Hypothalamus (tissue), 51 donors: Measurements from ENCODE around the gene PRKCB.

ENCODE experiments used
- DNase-seq, 51 donors: peaks; one replicate each; lab custom pipeline; 2025; lab: John Stamatoyannopoulos, UW

PRKCB gene

DNA sequence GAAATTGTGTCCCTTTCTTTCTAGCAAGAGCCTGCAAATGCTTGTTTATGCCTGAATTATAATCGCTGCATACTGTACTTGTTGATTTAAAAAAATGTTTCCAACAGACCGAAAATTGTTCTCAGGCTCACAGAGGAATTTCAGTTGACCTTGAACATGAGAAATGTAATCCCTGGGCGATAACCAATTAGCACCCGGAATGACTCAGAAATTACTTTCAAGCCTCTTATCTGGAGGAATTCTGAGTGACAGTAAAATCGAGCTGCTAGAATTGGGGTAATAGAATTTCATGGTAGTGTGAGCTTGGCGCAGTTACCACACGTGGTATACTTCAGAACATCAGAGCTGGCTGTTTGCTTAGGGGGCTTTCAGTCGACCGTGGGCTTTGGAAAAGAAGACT lies 281.2 kb downstream of the PRKCB start:
- DNase-seq = no peak

DNA sequence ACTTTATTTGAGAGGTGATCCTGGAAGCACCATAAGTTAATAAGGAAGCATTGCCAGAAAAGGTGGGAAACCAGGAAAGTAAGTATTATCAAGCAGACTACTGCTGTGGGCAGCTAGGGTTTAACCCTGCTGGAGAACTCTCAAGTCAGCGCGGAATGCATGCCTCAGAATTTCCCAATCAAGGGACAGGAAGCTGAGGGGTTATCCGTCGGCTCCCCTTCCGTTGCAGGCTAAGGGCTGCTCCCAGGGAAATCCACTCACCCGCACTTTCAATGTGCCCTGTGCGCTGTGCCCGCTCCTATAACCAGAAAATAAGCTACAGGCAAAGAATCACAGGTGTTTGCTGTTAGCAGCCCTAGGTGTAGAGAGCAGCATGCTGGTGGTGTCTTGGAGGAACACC lies 281.9 kb downstream of the PRKCB start:
- no peak for DNase-seq

DNA sequence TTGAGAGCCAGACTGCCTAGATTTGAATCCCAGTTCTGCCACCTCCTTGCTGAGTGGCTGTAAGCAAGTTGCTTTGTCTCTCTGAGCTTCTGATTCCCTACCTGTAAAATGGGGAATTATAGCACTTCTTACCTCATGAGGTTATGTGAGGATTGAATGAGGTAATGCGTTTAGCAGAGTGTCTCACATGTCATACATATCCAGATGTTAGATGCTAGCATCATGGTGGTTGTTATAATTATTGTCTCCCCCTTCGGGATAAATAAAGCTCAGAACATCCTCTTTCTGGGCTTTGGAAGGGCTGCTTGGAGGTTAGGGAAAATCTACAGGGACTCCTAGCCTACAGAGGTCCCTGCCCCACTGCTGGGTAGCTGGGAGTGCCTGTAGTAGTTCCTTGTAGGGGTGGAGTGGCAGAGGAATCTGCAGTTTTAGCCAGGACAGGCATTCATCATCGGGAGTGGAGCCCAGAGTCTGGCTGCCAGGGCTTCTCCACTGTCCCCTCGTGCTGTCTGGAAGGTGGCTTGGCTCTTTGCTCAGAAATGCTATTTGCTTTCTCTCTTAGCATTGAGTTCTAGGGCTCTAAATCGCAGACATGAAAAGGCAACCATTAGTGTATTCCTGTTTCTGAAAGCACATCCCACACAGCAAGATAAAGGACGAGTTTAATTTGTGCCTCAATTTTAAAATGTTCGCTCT lies 282.5 kb downstream of the PRKCB start:
- peak in 4 of 51 donors; percentile 3 to 61 (median 19) for DNase-seq

DNA sequence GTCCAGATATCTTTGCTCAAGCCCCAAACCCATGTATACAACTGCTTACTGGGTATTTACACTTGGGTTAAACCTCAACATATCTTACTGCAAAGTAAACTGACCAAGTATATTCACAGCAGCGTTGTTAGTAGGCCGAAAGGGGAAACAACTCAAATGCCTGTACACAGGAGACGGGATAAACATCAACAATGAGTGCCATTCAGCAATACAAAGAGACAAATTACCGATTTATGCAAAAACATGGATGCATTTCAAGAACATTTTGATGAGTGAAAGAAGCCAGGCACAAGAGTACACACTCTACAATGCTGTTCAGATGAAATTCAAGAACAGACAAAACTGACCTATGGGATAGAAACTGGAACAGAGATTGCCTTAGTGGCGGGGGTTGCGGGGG lies 284.0 kb downstream of the PRKCB start:
- DNase-seq = peak in 2 of 51 donors; percentile 3 to 65

DNA sequence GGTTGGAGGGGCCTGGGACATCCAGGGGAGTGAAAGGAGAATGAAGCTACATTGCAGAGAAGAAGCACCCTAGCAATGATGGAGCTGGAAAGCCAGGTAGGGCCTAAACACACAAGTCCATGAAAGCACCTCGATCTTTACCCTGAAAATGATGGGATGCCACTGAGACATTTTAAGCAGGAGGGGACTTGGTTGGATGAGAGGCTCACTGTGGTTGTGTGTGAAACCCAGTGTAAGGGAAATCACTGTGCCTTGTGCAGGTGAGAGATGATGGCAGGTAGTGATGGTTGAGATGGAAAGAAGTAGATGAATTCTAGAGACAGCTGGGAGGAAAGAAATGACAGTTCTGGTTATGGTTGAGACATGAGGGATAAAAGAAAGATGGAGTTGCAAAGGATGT lies 287.5 kb downstream of the PRKCB start:
- DNase-seq = no peak

DNA sequence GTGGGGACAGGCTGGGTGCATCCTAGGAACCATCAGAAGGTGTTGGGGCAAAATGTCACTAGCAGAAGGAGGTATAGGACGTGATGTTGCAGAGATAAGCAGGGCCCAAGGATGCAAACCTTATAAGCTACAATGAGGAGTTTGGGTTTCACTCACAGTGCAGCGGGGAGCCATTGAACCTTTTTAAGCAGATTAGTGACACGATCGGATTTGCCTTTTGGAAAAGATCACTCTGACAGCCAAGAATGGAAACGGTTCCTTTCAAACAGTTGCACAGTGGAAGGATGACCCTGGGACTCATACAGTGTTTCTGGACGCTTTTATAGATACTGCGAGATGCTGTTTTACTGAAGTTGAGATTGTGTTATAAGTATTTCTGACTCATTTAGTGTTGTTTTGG lies 288.5 kb downstream of the PRKCB start:
- no peak for DNase-seq

DNA sequence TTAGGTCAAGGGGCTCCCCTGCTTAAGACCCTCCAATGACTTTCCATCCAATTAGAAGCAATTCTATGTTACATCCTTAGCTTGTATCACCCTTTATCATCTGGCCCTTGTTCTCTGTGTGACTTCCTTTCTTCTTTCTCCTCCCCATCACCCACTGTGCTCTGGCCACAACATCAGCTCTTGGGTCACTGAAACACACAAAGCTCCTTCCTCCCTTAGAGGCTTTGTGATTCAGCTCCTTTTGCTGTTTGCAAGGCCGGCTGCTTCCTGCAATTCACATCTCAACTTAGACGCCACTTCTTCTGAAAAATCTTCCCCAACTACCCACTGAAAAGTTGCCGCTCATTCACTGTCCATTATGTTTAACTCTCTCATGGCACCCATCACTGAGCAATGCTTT lies 289.4 kb downstream of the PRKCB start:
- no peak for DNase-seq

DNA sequence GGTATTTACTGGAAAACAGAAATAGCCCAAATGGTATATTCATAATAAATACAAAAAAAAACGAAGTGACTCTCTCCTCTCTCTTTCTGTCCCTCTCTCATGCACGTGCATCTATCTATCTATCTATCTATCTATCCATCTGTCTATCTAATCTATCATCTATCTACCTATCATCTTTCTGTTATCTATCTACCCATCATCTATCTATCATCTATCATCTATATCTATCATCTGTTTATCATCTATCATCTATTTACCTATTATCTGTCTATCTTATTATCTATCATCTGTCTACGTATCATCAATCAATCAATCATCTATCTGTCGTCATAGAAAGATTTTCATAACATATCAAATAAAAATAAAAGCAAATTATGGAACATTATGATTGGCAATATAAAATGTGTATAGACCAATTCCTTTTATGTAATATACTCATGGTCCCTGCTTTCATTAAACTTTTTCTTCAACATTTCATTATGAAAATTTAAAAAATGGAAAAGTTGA lies 293.7 kb downstream of the PRKCB start:
- no peak for DNase-seq

DNA sequence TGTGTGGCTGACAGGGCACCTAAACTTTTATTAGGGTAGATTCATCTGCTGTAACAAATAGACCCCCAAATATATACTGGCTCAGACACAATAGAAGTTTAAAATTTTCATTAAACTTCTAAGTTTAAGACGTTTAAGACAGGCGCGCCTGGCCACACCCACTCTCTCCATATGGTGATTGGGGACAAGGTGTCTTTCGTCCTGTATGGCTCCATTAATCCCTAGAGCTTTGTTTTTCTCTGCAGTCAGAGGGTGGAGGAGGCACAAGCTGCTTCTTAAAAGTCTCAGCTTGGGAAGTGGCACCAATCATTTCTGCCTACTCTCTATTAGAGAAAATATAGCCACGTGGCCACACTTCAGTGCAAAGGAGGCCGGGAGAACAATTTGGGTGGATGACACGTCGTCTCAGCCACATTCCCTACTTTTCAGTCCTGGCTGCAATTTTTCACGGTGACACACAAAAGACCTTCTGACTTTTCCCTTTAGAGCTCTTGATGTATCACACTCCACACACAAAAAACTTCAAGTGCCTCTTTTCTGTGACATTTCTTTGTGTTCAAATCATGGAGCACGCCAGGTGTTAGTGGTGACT lies 294.8 kb downstream of the PRKCB start:
- peak in 1 of 51 donors; percentile 9 for DNase-seq

DNA sequence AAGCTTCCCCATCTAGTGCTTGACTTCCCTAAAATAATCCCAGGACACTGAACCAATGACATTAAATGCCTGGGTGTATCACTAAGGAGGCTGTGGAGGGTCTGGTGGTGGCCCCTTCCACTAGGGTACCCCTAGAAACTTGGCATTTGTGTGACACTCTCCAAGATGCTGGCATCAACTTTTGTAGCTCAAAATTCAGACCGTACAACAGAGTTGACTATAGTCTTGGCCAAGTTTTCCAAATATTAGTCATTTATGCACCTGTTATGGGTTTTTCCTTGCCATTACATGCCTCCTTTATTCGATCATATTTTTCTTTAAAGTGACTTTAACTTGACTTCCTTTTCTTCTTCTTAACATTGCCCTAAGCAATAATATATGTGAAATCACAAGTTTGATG lies 295.5 kb downstream of the PRKCB start:
- DNase-seq = no peak

DNA sequence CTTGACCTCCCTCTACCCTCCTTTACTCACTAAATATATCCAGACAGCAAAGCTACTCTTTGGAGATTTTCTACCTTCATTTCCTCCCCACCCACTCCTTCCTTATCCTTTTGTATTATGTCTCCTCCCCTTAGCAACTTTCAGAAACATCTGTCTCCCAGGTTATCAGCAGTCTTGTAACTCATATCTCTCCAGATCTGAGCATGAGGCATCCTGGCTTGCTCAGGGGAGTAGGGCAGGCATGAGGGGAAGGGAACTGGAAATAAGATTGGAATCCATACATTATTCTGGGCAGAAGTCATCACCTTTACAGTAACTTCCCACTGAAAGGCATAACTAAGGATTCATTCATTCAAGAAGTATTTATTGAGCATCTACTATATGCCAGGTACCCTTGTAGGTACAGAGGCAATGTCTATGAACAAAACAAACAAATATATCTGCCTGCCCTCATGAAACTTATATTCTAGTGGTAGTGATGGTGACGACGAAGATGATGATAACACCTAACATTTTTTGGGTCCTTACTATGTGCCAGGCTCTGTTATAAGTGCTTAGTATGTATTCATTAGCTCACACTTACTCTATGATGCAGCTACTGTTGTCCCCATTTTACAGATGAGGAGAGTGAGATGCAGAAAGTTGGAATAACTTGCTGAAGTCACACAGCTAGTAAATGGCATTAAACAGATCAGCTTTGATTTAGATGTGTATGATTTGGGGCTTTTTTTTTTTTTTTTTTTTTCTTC lies 296.4 kb downstream of the PRKCB start:
- no peak for DNase-seq

DNA sequence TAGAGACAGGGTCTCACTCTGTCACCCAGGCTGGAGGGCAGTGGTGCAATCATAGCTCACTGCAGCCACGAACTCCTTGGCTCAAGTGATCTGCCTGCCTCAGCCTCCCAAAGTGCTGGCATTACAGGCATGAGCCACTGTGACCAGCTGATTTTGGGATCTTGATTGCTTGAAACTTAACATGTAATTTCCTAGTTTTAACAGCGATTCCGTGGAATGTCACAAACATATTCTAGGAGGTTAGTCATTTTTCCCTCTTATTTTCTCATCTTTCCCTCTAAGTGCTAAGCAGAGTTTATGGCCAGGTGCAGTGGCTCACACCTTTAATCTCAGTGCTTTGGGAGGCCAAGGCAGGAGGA lies 297.0 kb downstream of the PRKCB start:
- DNase-seq = no peak

DNA sequence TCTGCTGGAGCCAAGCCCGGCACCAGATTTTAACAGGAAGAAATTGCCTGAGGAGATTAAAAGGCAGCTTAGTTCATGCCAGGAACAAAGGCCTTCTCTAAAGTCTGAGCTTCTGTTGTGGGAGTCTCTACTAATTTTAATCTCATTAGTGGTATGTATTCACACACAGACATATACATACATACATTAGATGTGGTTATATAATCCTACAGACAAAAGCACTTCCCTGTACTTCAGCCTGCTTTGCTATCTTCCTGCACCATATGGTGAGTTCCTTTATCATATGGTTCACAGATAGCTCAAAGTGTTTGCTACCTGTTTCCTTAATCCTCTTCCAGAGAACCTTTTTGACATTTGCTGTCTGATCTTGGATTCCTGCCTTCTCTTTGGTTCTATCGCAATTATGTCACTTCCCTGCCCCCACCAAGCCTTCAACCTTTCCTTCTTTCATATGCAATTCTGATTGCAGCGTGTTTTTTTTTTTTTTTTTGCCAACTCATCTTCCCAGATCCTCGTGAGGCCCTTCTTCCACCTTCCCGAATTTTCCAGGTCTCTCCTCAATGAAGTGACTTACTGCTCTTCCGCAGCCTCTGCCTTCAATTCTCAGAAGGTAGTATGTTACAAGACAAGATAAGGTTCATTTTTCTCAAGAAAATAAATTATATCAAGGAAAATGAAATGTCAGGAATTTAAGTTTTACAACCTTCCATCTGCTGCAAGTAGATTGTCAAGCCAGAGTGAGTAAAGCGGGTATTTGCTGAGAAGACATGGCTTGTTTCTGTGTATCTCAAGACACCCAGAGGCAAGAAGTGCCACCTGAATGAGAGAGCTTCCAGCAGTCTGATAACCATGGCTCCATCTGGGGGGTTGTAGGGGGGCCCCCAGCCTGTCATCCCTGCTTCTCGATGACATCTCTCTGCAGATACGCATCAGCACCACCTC lies 300.1 kb downstream of the PRKCB start:
- DNase-seq = no peak

DNA sequence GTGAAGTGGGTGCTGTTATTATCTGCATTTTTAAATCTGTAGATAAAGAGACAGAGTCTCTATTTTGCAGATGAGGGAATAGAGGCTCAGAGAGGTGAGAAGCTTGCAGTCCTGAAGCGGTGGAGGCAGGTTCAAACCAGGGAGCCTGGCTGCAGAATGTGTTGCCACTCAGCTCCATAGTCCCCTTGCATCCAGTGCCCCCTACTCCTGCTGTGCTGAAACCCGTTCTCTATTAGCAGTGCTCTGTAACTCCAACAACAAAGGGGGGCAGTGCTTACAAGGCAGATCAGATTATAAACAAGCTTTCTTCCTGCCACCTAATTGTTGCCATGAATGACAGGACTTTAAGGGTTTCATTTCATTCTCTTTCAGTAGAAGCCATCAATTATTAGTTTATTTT lies 302.2 kb downstream of the PRKCB start:
- DNase-seq = no peak

DNA sequence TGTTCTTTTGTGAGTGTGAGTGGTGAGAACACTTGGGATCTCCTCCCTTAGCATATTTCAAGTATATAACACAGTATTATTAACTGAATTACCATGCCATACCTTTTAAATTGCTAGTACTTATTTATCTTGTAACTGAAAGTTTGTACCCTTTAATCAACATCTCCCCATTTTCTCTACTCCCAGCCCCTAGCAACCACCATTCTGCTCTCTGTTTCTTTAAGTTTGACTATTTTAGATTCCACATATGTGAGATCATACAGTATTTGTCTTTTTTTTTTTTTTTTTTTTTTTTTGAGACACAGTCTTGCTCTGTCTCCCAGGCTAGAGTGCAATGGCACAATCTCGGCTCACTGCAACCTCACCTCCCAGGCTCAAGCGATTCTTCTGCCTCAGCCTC lies 302.8 kb downstream of the PRKCB start:
- no peak for DNase-seq

DNA sequence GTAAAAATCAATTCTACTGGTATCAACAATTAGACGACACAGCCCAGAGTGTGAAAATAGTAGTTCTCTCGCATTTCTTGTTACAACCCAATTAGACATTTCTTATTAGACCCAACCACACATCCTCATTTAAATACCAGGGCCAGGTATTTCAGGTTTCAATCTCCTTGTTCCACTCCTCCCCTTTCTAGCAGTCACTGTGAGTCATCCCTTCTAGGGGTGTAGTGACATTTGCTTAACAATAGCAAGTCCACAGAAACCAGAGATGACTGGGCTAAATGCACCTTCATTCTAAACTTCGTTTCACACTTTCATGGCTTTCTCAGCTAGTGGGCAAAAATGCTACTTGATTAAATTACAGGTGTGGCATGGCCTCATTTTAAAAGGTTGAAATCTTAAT lies 303.5 kb downstream of the PRKCB start:
- DNase-seq = no peak

DNA sequence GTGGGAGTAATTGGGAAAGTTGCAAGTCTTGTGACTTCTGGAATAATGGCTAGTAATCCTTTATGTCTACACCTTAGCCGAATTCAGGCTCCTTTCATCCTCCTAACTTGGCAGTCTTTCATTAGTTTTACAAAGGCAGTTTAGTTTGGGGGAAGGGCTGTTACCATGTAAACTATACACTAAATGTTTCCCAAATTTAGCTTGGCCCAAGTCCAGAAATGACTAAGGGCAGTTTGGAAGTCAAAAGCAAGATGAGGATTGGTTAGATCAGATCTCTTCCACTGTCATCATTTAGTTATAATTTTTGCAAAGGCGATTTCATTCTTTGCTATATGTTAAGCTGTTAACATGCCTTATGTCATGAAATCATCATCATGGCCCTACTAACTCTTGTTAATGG lies 304.9 kb downstream of the PRKCB start:
- no peak for DNase-seq

DNA sequence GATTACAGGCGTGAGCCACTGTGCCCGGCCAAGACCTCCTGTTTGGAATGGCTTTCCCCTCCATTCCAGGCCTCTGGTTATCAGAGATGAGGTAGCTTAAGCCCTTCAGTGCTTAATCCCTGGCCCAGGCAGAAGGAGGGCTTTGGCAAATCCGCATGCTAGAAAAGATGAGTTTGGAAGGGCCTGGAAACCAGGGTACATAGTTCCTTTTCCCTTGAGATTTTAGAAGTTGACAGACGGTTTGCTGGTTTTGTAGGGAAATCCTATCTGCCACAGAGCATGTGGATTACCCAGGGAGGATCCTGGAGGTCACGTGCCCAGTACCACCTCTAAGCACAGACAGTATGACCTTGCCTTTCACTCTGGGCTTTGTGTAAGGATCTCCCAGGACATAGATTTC lies 305.7 kb downstream of the PRKCB start:
- no peak for DNase-seq

DNA sequence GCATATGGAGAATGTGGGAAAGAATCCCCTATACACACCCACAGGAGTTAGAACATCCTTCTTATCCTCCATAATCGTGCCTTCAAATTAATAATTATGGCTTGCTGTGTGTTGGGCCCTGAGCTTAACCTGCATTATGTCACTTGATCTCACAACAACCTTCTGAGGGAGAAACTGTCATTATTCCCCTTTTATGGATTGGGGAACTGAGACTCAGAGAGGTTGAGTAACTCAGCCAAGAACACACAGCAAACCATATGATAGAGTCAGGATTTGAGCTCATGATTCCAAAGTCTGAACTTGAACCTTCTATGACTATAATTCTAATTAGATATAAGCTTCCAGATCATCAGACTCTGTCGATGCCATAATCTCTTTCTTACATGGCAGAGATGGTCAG lies 306.1 kb downstream of the PRKCB start:
- no peak for DNase-seq

DNA sequence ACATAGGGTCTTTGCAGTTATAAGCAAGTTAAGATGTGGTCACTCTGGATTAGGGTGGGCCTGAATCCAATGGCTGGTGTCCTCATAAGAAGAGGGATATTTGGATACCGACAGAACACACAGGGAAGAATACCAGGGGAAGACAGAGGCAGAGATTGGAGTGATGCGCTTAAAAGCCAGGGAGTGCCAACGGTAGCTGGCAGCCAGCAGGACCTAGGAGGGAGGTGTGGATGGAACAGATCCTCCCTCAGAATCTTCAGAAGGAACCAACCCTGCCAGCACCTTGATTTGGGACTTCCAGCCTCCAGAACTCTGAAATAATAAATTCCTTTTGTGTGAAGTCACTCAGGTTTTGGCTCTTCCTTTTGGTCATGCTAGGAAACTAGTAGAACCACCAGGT lies 310.1 kb downstream of the PRKCB start:
- DNase-seq = no peak

DNA sequence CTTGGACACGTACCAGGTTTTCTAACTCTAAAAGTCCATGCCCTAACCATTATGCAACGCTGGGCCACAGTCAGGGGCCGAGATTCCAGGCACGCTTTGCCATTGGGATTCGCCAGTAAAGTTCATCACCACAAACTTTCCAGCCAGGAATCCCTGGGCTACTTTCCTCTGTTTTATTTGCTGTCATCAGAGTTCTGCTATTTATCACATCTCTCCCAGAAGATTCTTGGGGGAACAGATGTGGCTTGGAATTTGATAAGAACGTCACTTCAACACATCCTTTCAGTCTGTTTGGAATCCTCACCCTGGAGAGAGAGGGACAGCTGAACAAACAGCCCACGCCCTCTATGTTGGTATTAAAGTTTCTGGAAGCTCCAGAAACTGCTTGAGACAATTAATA lies 310.7 kb downstream of the PRKCB start:
- DNase-seq = no peak
